Stomach smooth muscle (tissue), 2 donors: ENCODE data around the gene ZNF43.
"Not testable (repeated sequence)": the region's sequence is repeated elsewhere in the genome, so short reads cannot be mapped to it uniquely, and the experiment has no call there.

ENCODE experiments used
- H3K27ac ChIP-seq: one replicate; pipeline ENCODE4 v1.7.0; 2013; ENCODE audit warnings: mild to moderate bottlenecking, low read length, inconsistent platforms
- H3K27me3 ChIP-seq, 2 donors: one replicate each; pipeline ENCODE4 v1.7.0; 2013; ENCODE audit warnings: low read length in 2 of 2; ENCODE audit not compliant: insufficient read depth in 2 of 2, control insufficient read depth in 1 of 2
- H3K36me3 ChIP-seq, 2 donors: one replicate each; pipeline ENCODE4 v1.7.0; 2013; ENCODE audit warnings: low read length in 2 of 2; ENCODE audit not compliant: control insufficient read depth in 2 of 2, insufficient read depth in 2 of 2
- H3K4me1 ChIP-seq: one replicate; pipeline ENCODE4 v1.7.0; 2013; ENCODE audit warnings: low read length; ENCODE audit not compliant: control insufficient read depth, insufficient read depth
- H3K4me3 ChIP-seq, 2 donors: one replicate each; pipeline ENCODE4 v1.7.0; 2013; ENCODE audit warnings: low read length in 2 of 2
- H3K9ac ChIP-seq, 2 donors: one replicate each; pipeline ENCODE4 v1.7.0; 2013; ENCODE audit warnings: low read length in 2 of 2, mild to moderate bottlenecking in 1 of 2
- H3K9me3 ChIP-seq, 2 donors: one replicate each; pipeline ENCODE4 v1.7.0; 2013; ENCODE audit warnings: low read length in 2 of 2; ENCODE audit not compliant: control insufficient read depth in 2 of 2
- donor health status: healthy.
- donor health status: Pancreatic carcinoma.

The ZNF43 gene

GRCh38 chr19:21835810-21836444 lies at the start of gene ZNF43:
Gene ZNF43, minus strand, starts transcription at chr19:21836182. Its CDS starts 144 bp downstream, at chr19:21836038.
- Histone ChIP-seq H3K27ac (peak within 1 kb of the TSS; percentile 89), H3K4me3 (peak within 1 kb of the TSS; percentile 91 to 98), H3K9ac (peak within 1 kb of the TSS; percentile 88 to 91)

GRCh38 chr19:21885516-21885915 lies 49.5 kb upstream of the ZNF43 start:
- not testable (repeated sequence) for H3K4me3 ChIP-seq, H3K4me1 ChIP-seq, H3K27ac ChIP-seq, H3K9ac ChIP-seq, H3K36me3 ChIP-seq, H3K9me3 ChIP-seq, H3K27me3 ChIP-seq

More at GRCh38 chr19:21835810-21836444, at the start of gene ZNF43:
- Histone ChIP-seq H3K27me3 (no peaks in the 10 kb centered on the region), H3K4me1 (peaks cover 6% of the 10 kb centered on the region), H3K9me3 (no peaks in the 10 kb centered on the region), H3K36me3 (peaks cover 0 to 12% of the 10 kb centered on the region in 2 donors)

GRCh38 chr19:21884786-21885185 lies 48.8 kb upstream of the ZNF43 start:
- not testable (repeated sequence) for H3K9me3 ChIP-seq, H3K4me3 ChIP-seq, H3K36me3 ChIP-seq, H3K4me1 ChIP-seq, H3K27me3 ChIP-seq, H3K27ac ChIP-seq, H3K9ac ChIP-seq

GRCh38 chr19:21883516-21883915 lies 47.5 kb upstream of the ZNF43 start:
- Histone ChIP-seq H3K27me3 (no peaks in the 10 kb centered on the region), H3K9ac (no peak overlapping the region), H3K4me1 (no peaks in the 10 kb centered on the region), H3K36me3 (no peaks in the 10 kb centered on the region), H3K27ac (no peak overlapping the region), H3K9me3 (peaks cover 0 to 3% of the 10 kb centered on the region in 2 donors), H3K4me3 (no peak overlapping the region)

GRCh38 chr19:21880761-21881160 lies 44.8 kb upstream of the ZNF43 start:
- not testable (repeated sequence) for H3K4me3 ChIP-seq, H3K27ac ChIP-seq, H3K4me1 ChIP-seq, H3K36me3 ChIP-seq, H3K9me3 ChIP-seq, H3K27me3 ChIP-seq, H3K9ac ChIP-seq

- H3K9ac ChIP-seq: no peak overlapping the region
- no peaks in the 10 kb centered on the region for H3K4me1 ChIP-seq
- no peaks in the 10 kb centered on the region for H3K27me3 ChIP-seq
- peaks cover 0 to 3% of the 10 kb centered on the region in 2 donors for H3K9me3 ChIP-seq
- H3K27ac ChIP-seq: no peak overlapping the region
- no peaks in the 10 kb centered on the region for H3K36me3 ChIP-seq
- H3K4me3 ChIP-seq: no peak overlapping the region
These were observed 42.7 kb upstream of the ZNF43 start for GRCh38 chr19:21878646-21879045.

GRCh38 chr19:21877976-21878375 lies 42.0 kb upstream of the ZNF43 start:
- no peaks in the 10 kb centered on the region for H3K36me3 ChIP-seq
- no peak overlapping the region for H3K27ac ChIP-seq
- no peaks in the 10 kb centered on the region for H3K27me3 ChIP-seq
- H3K9me3 ChIP-seq: peaks cover 0 to 3% of the 10 kb centered on the region in 2 donors
- H3K9ac ChIP-seq: no peak overlapping the region
- H3K4me3 ChIP-seq: no peak overlapping the region
- H3K4me1 ChIP-seq: no peaks in the 10 kb centered on the region

- H3K9me3 ChIP-seq, H3K27ac ChIP-seq, H3K27me3 ChIP-seq, H3K36me3 ChIP-seq, H3K4me3 ChIP-seq, H3K9ac ChIP-seq, H3K4me1 ChIP-seq: not testable (repeated sequence)
These were observed 40.6 kb upstream of the ZNF43 start for GRCh38 chr19:21876608-21877007.

- Histone ChIP-seq H3K9me3 (no peaks in the 10 kb centered on the region), H3K9ac (no peak overlapping the region), H3K27me3 (no peaks in the 10 kb centered on the region), H3K4me1 (no peaks in the 10 kb centered on the region), H3K36me3 (no peaks in the 10 kb centered on the region), H3K27ac (no peak overlapping the region), H3K4me3 (no peak overlapping the region)
These were observed 21.0 kb upstream of the ZNF43 start for GRCh38 chr19:21856773-21857514.

- no peaks in the 10 kb centered on the region for H3K27me3 ChIP-seq
- H3K9ac ChIP-seq: peak overlapping the region; percentile 73 to 76
- peaks cover 0 to 5% of the 10 kb centered on the region in 2 donors for H3K36me3 ChIP-seq
- no peaks in the 10 kb centered on the region for H3K9me3 ChIP-seq
- H3K4me3 ChIP-seq: peak overlapping the region; percentile 83 to 97
- peaks cover 8% of the 10 kb centered on the region for H3K4me1 ChIP-seq
- H3K27ac ChIP-seq: peak overlapping the region; percentile 53
These were observed 15.8 kb upstream of the ZNF43 start for GRCh38 chr19:21851596-21852345.
